Esophagus (tissue), 2 donors: ENCODE results near the gene C1R. TPM values are rescaled to one million over a fixed set of nuclear protein-coding genes. Genes with fewer than 3 reads are reported as not detected.

Experiments used
- H3K27ac ChIP-seq, 2 donors: one replicate each; pipeline ENCODE4 v1.5.1; 2013; ENCODE audit warnings: low read depth in 2 of 2, mild to moderate bottlenecking in 2 of 2, inconsistent platforms in 1 of 2, low read length in 1 of 2, moderate library complexity in 1 of 2
- H3K27me3 ChIP-seq, 2 donors: one replicate each; pipeline ENCODE4 v1.6.1; 2013; ENCODE audit warnings: low read length in 2 of 2, control low read depth in 1 of 2, mild to moderate bottlenecking in 1 of 2; ENCODE audit not compliant: insufficient read depth in 2 of 2, control insufficient read depth in 1 of 2
- H3K36me3 ChIP-seq, 2 donors: one replicate each; pipeline ENCODE4 v1.6.1; 2013; ENCODE audit warnings: low read length in 1 of 2; ENCODE audit not compliant: control insufficient read depth in 2 of 2, insufficient read depth in 2 of 2
- H3K4me1 ChIP-seq, 2 donors: one replicate each; pipeline ENCODE4 v1.6.1; 2013; ENCODE audit warnings: low read length in 1 of 2; ENCODE audit not compliant: control insufficient read depth in 2 of 2, insufficient read depth in 2 of 2
- H3K4me3 ChIP-seq, 2 donors: one replicate each; pipeline ENCODE4 v1.5.1; 2013; ENCODE audit warnings: low read length in 2 of 2, mild to moderate bottlenecking in 2 of 2, low read depth in 1 of 2, moderate library complexity in 1 of 2
- H3K9me3 ChIP-seq, 2 donors: one replicate each; pipeline ENCODE4 v1.6.1; 2013; ENCODE audit warnings: mild to moderate bottlenecking in 2 of 2, low read depth in 1 of 2, low read length in 1 of 2, moderate library complexity in 1 of 2; ENCODE audit not compliant: control insufficient read depth in 2 of 2, insufficient read depth in 1 of 2
- WGBS, 2 donors: extraction: QIAGEN DNeasy Blood & Tissue Kit; methylation state at CpG; one replicate each; pipeline ENCODE4 v1.1.7; 2013; 5-methylcytosine and 5-hydroxymethylcytosine counted together
- polyA plus RNA-seq, 2 donors: library from polyadenylated mRNA; stranded (reverse); fragments of 200-250 nt; gene quantifications; one replicate each; pipeline ENCODE4 v1.2.3, GENCODE V29; 2013
- donor health status: healthy with polysubstance abuse.
- donor health status: Bipolar disorder and iron deficiency.

C1R gene
- polyA plus RNA-seq, 2 donors = 30.8 to 99.4 TPM

GRCh38 chr12:7091171-7091570 lies 1.1 kb downstream of the C1R start:
- Histone ChIP-seq H3K27me3 (no peaks in the 10 kb centered on the region), H3K36me3 (peaks cover 0 to 11% of the 10 kb centered on the region in 2 donors), H3K4me1 (peaks cover 3 to 7% of the 10 kb centered on the region in 2 donors), H3K4me3 (peak overlapping the region; percentile 45 to 47), H3K9me3 (no peaks in the 10 kb centered on the region), H3K27ac (peak overlapping the region; percentile 61 to 85)
- WGBS, 2 donors = 68 to 71% methylated on average over 7 of the region's 7 CpGs

- H3K36me3 ChIP-seq = peaks cover 2 to 12% of the 10 kb centered on the region in 2 donors
- H3K4me1 ChIP-seq = peaks cover 3 to 7% of the 10 kb centered on the region in 2 donors
- H3K9me3 ChIP-seq = peaks cover 0 to under 1% of the 10 kb centered on the region in 2 donors
- 66 to 68% methylated on average over 16 of the region's 16 CpGs for WGBS, 2 donors
- peak overlapping the region; percentile 44 to 85 for H3K27ac ChIP-seq
- no peaks in the 10 kb centered on the region for H3K27me3 ChIP-seq
- peak overlapping the region; percentile 2 to 45 for H3K4me3 ChIP-seq
Measured at GRCh38 chr12:7090222-7090998, 1.8 kb downstream of the C1R start.

- Histone ChIP-seq H3K4me3 (no peak overlapping the region), H3K9me3 (peaks cover 0 to 9% of the 10 kb centered on the region in 2 donors), H3K27me3 (no peaks in the 10 kb centered on the region), H3K36me3 (peaks cover 2 to 22% of the 10 kb centered on the region in 2 donors), H3K27ac (peak overlapping the region in 1 of 2 donors; percentile 14), H3K4me1 (peaks cover 7 to 11% of the 10 kb centered on the region in 2 donors)
- 77 to 78% methylated on average over 11 of the region's 11 CpGs for WGBS, 2 donors
Measured at GRCh38 chr12:7089196-7089871, 2.9 kb downstream of the C1R start.

- peaks cover 0 to 13% of the 10 kb centered on the region in 2 donors for H3K9me3 ChIP-seq
- H3K4me3 ChIP-seq = no peak overlapping the region
- peaks cover 2 to 20% of the 10 kb centered on the region in 2 donors for H3K36me3 ChIP-seq
- H3K4me1 ChIP-seq = peaks cover 0 to 21% of the 10 kb centered on the region in 2 donors
- peak overlapping the region in 1 of 2 donors; percentile 3 for H3K27ac ChIP-seq
- no peaks in the 10 kb centered on the region for H3K27me3 ChIP-seq
Measured at GRCh38 chr12:7083125-7083524, 9.1 kb downstream of the C1R start.

GRCh38 chr12:7081037-7081436 lies 11.2 kb downstream of the C1R start:
- Histone ChIP-seq H3K27ac (peak overlapping the region in 1 of 2 donors; percentile 8), H3K4me1 (peaks cover 0 to 21% of the 10 kb centered on the region in 2 donors), H3K4me3 (no peak overlapping the region), H3K9me3 (peaks cover 0 to 13% of the 10 kb centered on the region in 2 donors), H3K36me3 (peaks cover 2 to 20% of the 10 kb centered on the region in 2 donors), H3K27me3 (no peaks in the 10 kb centered on the region)
- 62 to 71% methylated on average over 14 of the region's 14 CpGs for WGBS, 2 donors

GRCh38 chr12:7079826-7080125 lies 12.5 kb downstream of the C1R start:
- H3K36me3 ChIP-seq = peaks cover 0 to 13% of the 10 kb centered on the region in 2 donors
- H3K27ac ChIP-seq = peak overlapping the region; percentile 83
- peaks cover 0 to 16% of the 10 kb centered on the region in 2 donors for H3K4me1 ChIP-seq
- no peak overlapping the region for H3K4me3 ChIP-seq
- H3K9me3 ChIP-seq = peaks cover 0 to 7% of the 10 kb centered on the region in 2 donors
- no peaks in the 10 kb centered on the region for H3K27me3 ChIP-seq

GRCh38 chr12:7078163-7078562 lies 14.1 kb downstream of the C1R start:
- H3K4me3 ChIP-seq = no peak overlapping the region
- H3K27me3 ChIP-seq = no peaks in the 10 kb centered on the region
- peaks cover 0 to 6% of the 10 kb centered on the region in 2 donors for H3K36me3 ChIP-seq
- 66 to 67% methylated on average over 4 of the region's 4 CpGs for WGBS, 2 donors
- peaks cover 0 to 11% of the 10 kb centered on the region in 2 donors for H3K4me1 ChIP-seq
- peaks cover 0 to 1% of the 10 kb centered on the region in 2 donors for H3K9me3 ChIP-seq
- no peak overlapping the region for H3K27ac ChIP-seq

GRCh38 chr12:7076493-7076892 lies 15.8 kb downstream of the C1R start:
- Histone ChIP-seq H3K27me3 (no peaks in the 10 kb centered on the region), H3K27ac (no peak overlapping the region), H3K36me3 (peaks cover 0 to 5% of the 10 kb centered on the region in 2 donors), H3K4me1 (peaks cover 0 to 8% of the 10 kb centered on the region in 2 donors), H3K4me3 (no peak overlapping the region), H3K9me3 (no peaks in the 10 kb centered on the region)
- 93 to 95% methylated on average over 4 of the region's 4 CpGs for whole genome bisulfite sequencing, 2 donors

- H3K27ac ChIP-seq = no peak overlapping the region
- WGBS, 2 donors = 50 to 60% methylated on average over 3 of the region's 3 CpGs
- H3K9me3 ChIP-seq = no peaks in the 10 kb centered on the region
Measured at GRCh38 chr12:7075939-7076338, 16.3 kb downstream of the C1R start.

More at GRCh38 chr12:7075939-7076338, 16.3 kb downstream of the C1R start:
- Histone ChIP-seq H3K4me1 (peaks cover 0 to 6% of the 10 kb centered on the region in 2 donors), H3K27me3 (no peaks in the 10 kb centered on the region), H3K36me3 (peaks cover 0 to 3% of the 10 kb centered on the region in 2 donors), H3K4me3 (no peak overlapping the region)
